Naive thymus-derived CD4-positive, alpha-beta T cell (primary cell): ENCODE results near the gene NMRAL1. TPM values are rescaled to one million over a fixed set of nuclear protein-coding genes. Genes with fewer than 3 reads are reported as not detected.
A peak's percentile ranks its signal among the peaks of the same experiment; 100 is the strongest.

ENCODE experiments used
- ATAC-seq: fragments of 150-1000 bp; cut with Tn5 transposase; 2 replicates; pipeline ENCODE4 v1.10.0; 2021; ENCODE audit warnings: mild to moderate bottlenecking, moderate library complexity
- CTCF ChIA-PET: fragments of 350-600 bp; sonication (Branson Sonifier 250); formaldehyde crosslinking; loops from one replicate; lab custom pipeline; 2021; ENCODE audit warnings: antibody characterized with exemption; lab: Charles Lee
- POLR2A ChIA-PET: fragments of 350-600 bp; sonication (Branson Sonifier 250); formaldehyde crosslinking; loops from one replicate; lab custom pipeline; 2021; ENCODE audit warnings: antibody characterized with exemption, inconsistent platforms; lab: Charles Lee
- DNase-seq, 9 donors: peaks; one replicate each; pipeline versions ENCODE4 v3.0.0 to v3.0.0-alpha.2; 2020 to 2022; ENCODE audit warnings: mixed read lengths in 1 of 9
- H3K27ac ChIP-seq: one replicate; pipeline ENCODE4 v1.7.0; 2013; ENCODE audit warnings: mild to moderate bottlenecking, low read depth, low read length, moderate library complexity
- H3K27me3 ChIP-seq, 2 donors: one replicate each; pipeline ENCODE4 v1.7.0; 2013; ENCODE audit warnings: low read length in 2 of 2, mild to moderate bottlenecking in 2 of 2, moderate library complexity in 2 of 2; ENCODE audit not compliant: control insufficient read depth in 2 of 2, insufficient read depth in 2 of 2
- H3K36me3 ChIP-seq, 3 experiments: 1 replicate in 2 of 3; 2 replicates in 1 of 3; pipeline ENCODE4 v1.7.0; 2013; ENCODE audit warnings: low read length in 3 of 3, mild to moderate bottlenecking in 3 of 3, moderate library complexity in 1 of 3; ENCODE audit not compliant: insufficient read depth in 3 of 3, control insufficient read depth in 2 of 3
- H3K4me1 ChIP-seq, 2 donors: one replicate each; pipeline ENCODE4 v1.7.0; 2013; ENCODE audit warnings: low read length in 2 of 2, mild to moderate bottlenecking in 2 of 2, moderate library complexity in 1 of 2; ENCODE audit not compliant: control insufficient read depth in 2 of 2, insufficient read depth in 2 of 2
- H3K4me3 ChIP-seq: 2 replicates; pipeline ENCODE4 v1.7.0; 2013; ENCODE audit warnings: mild to moderate bottlenecking, low read length
- H3K9me3 ChIP-seq, 3 experiments: 1 replicate in 2 of 3; 2 replicates in 1 of 3; pipeline ENCODE4 v1.7.0; 2013; ENCODE audit warnings: low read length in 3 of 3; ENCODE audit not compliant: control insufficient read depth in 2 of 3
- H3K27ac Mint-ChIP-seq, 9 donors: one replicate each; pipeline ENCODE4 v1.8.0; 2020 to 2022; ENCODE audit warnings: mixed read lengths in 9 of 9, mild to moderate bottlenecking in 8 of 9, moderate library complexity in 5 of 9, inconsistent platforms in 2 of 9
- H3K27me3 Mint-ChIP-seq, 5 donors: one replicate each; pipeline ENCODE4 v1.8.0; 2021 to 2022; ENCODE audit warnings: mixed read lengths in 5 of 5, mild to moderate bottlenecking in 1 of 5
- H3K36me3 Mint-ChIP-seq, 5 donors: one replicate each; pipeline ENCODE4 v1.8.0; 2020 to 2022; ENCODE audit warnings: mixed read lengths in 5 of 5, mild to moderate bottlenecking in 3 of 5, inconsistent platforms in 1 of 5
- H3K4me1 Mint-ChIP-seq, 7 donors: one replicate each; pipeline ENCODE4 v1.8.0; 2020 to 2022; ENCODE audit warnings: mixed read lengths in 7 of 7, mild to moderate bottlenecking in 3 of 7, inconsistent platforms in 1 of 7
- H3K4me3 Mint-ChIP-seq, 10 donors: one replicate each; pipeline ENCODE4 v1.8.0; 2020 to 2022; ENCODE audit warnings: mild to moderate bottlenecking in 10 of 10, mixed read lengths in 10 of 10, moderate library complexity in 6 of 10, inconsistent platforms in 2 of 10
- H3K9me3 Mint-ChIP-seq, 11 donors: one replicate each; pipeline ENCODE4 v1.8.0; 2020 to 2022; ENCODE audit warnings: mixed read lengths in 11 of 11, mild to moderate bottlenecking in 4 of 11, inconsistent platforms in 1 of 11, moderate library complexity in 1 of 11
- intact Hi-C, 2 donors: fragments of 100-400 bp; cut with micrococcal nuclease; formaldehyde crosslinking; loops; one replicate each; pipeline ENCODE4 v1.15.1; 2023
- polyA plus RNA-seq, 2 donors: library from polyadenylated mRNA; unstranded; fragments of 300-500 nt; fragmentation: Illumina TruSeq; gene quantifications; one replicate each; pipeline ENCODE4 v1.2.3, GENCODE V29; 2021
- total RNA-seq, 6 experiments: library from RNA in 5 of 6; stranded (reverse) in 5 of 6; gene quantifications; 1 replicate in 5 of 6; 2 replicates in 1 of 6; pipeline ENCODE4 v1.2.3 and lab custom pipeline; 2021 to 2026

NMRAL1 gene
- total and polyA plus RNA-seq, 7 experiments from 2014 or later = 34.2 to 81.8 (median 58.8) TPM

DNA sequence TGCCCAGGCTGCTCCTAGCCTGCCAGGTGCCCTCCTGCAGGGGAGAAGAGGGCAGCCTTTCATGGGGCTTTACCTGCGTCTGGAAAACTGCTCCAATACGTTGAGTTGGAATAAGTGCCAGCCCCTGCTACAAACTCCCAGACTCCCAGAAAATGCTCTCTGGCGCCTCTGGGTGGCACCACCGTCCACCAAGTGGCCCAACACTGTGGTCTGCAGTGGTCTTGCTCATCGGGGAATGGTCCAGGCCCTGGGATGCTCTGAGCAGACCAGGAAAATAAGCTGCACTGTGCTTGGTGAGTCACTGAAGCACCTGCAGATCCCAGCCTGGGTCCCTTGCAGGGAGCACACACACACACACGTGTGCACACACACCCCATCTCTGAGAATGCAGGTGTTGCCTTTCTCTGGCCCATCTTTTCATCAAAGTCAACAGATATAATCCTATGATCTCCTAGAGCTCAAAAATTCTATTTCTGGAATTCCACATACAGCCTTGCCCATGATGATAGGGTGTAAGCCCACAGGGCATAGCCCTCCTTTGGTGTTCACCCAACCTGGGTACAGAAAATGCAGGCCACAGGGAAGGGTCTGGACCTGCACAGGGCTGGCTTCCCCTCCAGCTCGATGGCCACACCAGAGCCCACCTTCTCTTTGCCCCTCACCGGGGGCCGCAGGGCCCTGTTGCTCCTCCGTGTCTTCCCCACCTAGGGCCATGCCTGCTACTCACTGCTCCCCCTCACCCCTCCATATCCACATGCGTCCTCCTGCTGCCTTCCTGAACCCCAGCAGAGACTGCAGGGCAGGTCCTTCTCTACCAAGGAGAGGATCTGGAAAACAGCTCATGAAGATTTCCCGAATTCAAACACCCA is 43.6 kb upstream of the NMRAL1 start:
- Mint-ChIP-seq H3K4me3 (no peak overlapping the region), H3K36me3 (peaks cover 0 to 7% (median 0%) of the 10 kb centered on the region in 5 donors), H3K27ac (peak overlapping the region; percentile 8 to 74 (median 63)), H3K27me3 (no peaks in the 10 kb centered on the region), H3K9me3 (no peaks in the 10 kb centered on the region), H3K4me1 (peaks cover 29 to 68% (median 46%) of the 10 kb centered on the region in 7 donors)
- Histone ChIP-seq H3K9me3 (no peaks in the 10 kb centered on the region), H3K4me1 (peaks cover 24 to 30% of the 10 kb centered on the region in 2 donors), H3K27ac (no peak overlapping the region), H3K27me3 (no peaks in the 10 kb centered on the region), H3K36me3 (peaks cover 0 to 22% (median 0%) of the 10 kb centered on the region in 3 experiments), H3K4me3 (no peak overlapping the region)
- ATAC-seq = no peak
- ChIA-PET POLR2A (interaction anchor here (0.7 to 2.1 kb wide), 4 partner anchors 11 to 41 kb away, joined by 3 to 7 read pairs (median 4); partner anchors contain the start of gene CDIP1), CTCF (interaction anchor here (0.5 to 1.2 kb wide), 6 partner anchors 9 to 570 kb away, joined by 3 to 4 read pairs (median 4); no protein-coding TSS in a partner anchor)
- intact Hi-C loops = loop anchor here (1.0 to 10.0 kb wide), 3 partner anchors 30 to 437 kb away; partner anchors contain the start of gene SEC14L5 (in 1 of the 2)
- no peak for DNase-seq

GRCh38 chr16:4515611-4516233 is 41.3 kb upstream of the NMRAL1 start:
- H3K4me3 Mint-ChIP-seq = peak overlapping the region; percentile 18 to 71 (median 59)
- intact Hi-C loops = loop anchor here in 1 of 2 donors (10.0 kb wide), 1 partner anchor 439 kb away; the partner anchor contains the start of gene SEC14L5
- H3K4me3 ChIP-seq = peak overlapping the region; percentile 7
- peaks cover 0 to 17% (median 12%) of the 10 kb centered on the region in 5 donors for H3K36me3 Mint-ChIP-seq
- H3K27me3 ChIP-seq = no peaks in the 10 kb centered on the region
- ChIA-PET POLR2A (interaction anchor here (1.1 to 2.1 kb wide), 5 partner anchors 10 to 23 kb away, joined by 3 to 9 read pairs (median 5); partner anchors contain the start of gene CDIP1), CTCF (interaction anchor here (1.2 to 3.1 kb wide), 3 partner anchors 10 to 70 kb away, joined by 4 to 15 read pairs (median 4); no protein-coding TSS in a partner anchor)
- H3K27ac ChIP-seq = peak overlapping the region; percentile 63
- H3K27me3 Mint-ChIP-seq = no peaks in the 10 kb centered on the region
- peak; percentile 77 for ATAC-seq
- H3K9me3 Mint-ChIP-seq = no peaks in the 10 kb centered on the region
- DNase-seq = no peak
- no peaks in the 10 kb centered on the region for H3K9me3 ChIP-seq
- peaks cover 24 to 30% of the 10 kb centered on the region in 2 donors for H3K4me1 ChIP-seq
- H3K36me3 ChIP-seq = peaks cover 0 to 35% (median 7%) of the 10 kb centered on the region in 3 experiments
- peak overlapping the region; percentile 81 to 95 (median 89) for H3K27ac Mint-ChIP-seq
- peaks cover 40 to 70% (median 53%) of the 10 kb centered on the region in 7 donors for H3K4me1 Mint-ChIP-seq

- Histone ChIP-seq H3K27me3 (no peaks in the 10 kb centered on the region), H3K4me3 (no peak overlapping the region), H3K27ac (peak overlapping the region; percentile 63), H3K9me3 (no peaks in the 10 kb centered on the region), H3K36me3 (peaks cover 7 to 44% (median 8%) of the 10 kb centered on the region in 3 experiments), H3K4me1 (peaks cover 24 to 30% of the 10 kb centered on the region in 2 donors)
- intact Hi-C loops = loop anchor here in 1 of 2 donors (10.0 kb wide), 1 partner anchor 440 kb away; the partner anchor contains the start of gene SEC14L5
- H3K4me3 Mint-ChIP-seq = peak overlapping the region; percentile 18 to 71 (median 64)
- POLR2A ChIA-PET = interaction anchor here (0.8 to 2.1 kb wide), 6 partner anchors 9 to 30 kb away, joined by 3 to 9 read pairs (median 4); partner anchors contain the start of gene CDIP1
- H3K27ac Mint-ChIP-seq = peak overlapping the region; percentile 81 to 95 (median 89)
- H3K9me3 Mint-ChIP-seq = no peaks in the 10 kb centered on the region
- H3K36me3 Mint-ChIP-seq = peaks cover 4 to 20% (median 13%) of the 10 kb centered on the region in 5 donors
- H3K27me3 Mint-ChIP-seq = no peaks in the 10 kb centered on the region
- ATAC-seq (no peak), DNase-seq (no peak)
- CTCF ChIA-PET = interaction anchor here (0.6 to 3.1 kb wide), 9 partner anchors 8 to 194 kb away, joined by 3 to 15 read pairs (median 3); no protein-coding TSS in a partner anchor
- H3K4me1 Mint-ChIP-seq = peaks cover 40 to 67% (median 50%) of the 10 kb centered on the region in 7 donors
These were observed 40.2 kb upstream of the NMRAL1 start for GRCh38 chr16:4514606-4515005.

- no peak for ATAC-seq
- H3K27me3 Mint-ChIP-seq = no peaks in the 10 kb centered on the region
- H3K27ac Mint-ChIP-seq = peak overlapping the region in 7 of 9 donors; percentile 77 to 95 (median 89)
- peaks cover 11 to 51% (median 12%) of the 10 kb centered on the region in 3 experiments for H3K36me3 ChIP-seq
- no peaks in the 10 kb centered on the region for H3K27me3 ChIP-seq
- H3K4me3 Mint-ChIP-seq = peak overlapping the region in 2 of 10 donors; percentile 43 to 71
- ChIA-PET POLR2A (interaction anchor here (1.0 to 2.1 kb wide), 4 partner anchors 9 to 37 kb away, joined by 3 to 9 read pairs (median 4); no protein-coding TSS in a partner anchor), CTCF (interaction anchor here (0.9 to 3.1 kb wide), 3 partner anchors 8 to 21 kb away, joined by 3 to 15 read pairs (median 3); no protein-coding TSS in a partner anchor)
- H3K36me3 Mint-ChIP-seq = peaks cover 4 to 27% (median 13%) of the 10 kb centered on the region in 5 donors
- DNase-seq = no peak
- H3K4me1 Mint-ChIP-seq = peaks cover 40 to 67% (median 49%) of the 10 kb centered on the region in 7 donors
- H3K9me3 Mint-ChIP-seq = no peaks in the 10 kb centered on the region
- no peaks in the 10 kb centered on the region for H3K9me3 ChIP-seq
- H3K4me1 ChIP-seq = peaks cover 24 to 30% of the 10 kb centered on the region in 2 donors
- H3K4me3 ChIP-seq = no peak overlapping the region
- intact Hi-C loops = loop anchor here in 1 of 2 donors (10.0 kb wide), 1 partner anchor 441 kb away; the partner anchor contains the start of gene SEC14L5
- H3K27ac ChIP-seq = peak overlapping the region; percentile 63
These were observed 39.5 kb upstream of the NMRAL1 start for GRCh38 chr16:4513881-4514280.

GRCh38 chr16:4513086-4513860 is 38.8 kb upstream of the NMRAL1 start:
- CTCF ChIA-PET = interaction anchor here (3.1 kb wide), 1 partner anchor 7 kb away, joined by 15 read pairs; no protein-coding TSS in a partner anchor
- Histone ChIP-seq H3K36me3 (peaks cover 16 to 57% (median 16%) of the 10 kb centered on the region in 3 experiments), H3K4me3 (no peak overlapping the region), H3K4me1 (peaks cover 24 to 30% of the 10 kb centered on the region in 2 donors), H3K27ac (peak overlapping the region; percentile 63), H3K27me3 (no peaks in the 10 kb centered on the region), H3K9me3 (no peaks in the 10 kb centered on the region)
- H3K4me3 Mint-ChIP-seq = no peak overlapping the region
- H3K9me3 Mint-ChIP-seq = no peaks in the 10 kb centered on the region
- DNase-seq (no peak), ATAC-seq (no peak)
- intact Hi-C loops = loop anchor here in 1 of 2 donors (10.0 kb wide), 1 partner anchor 442 kb away; the partner anchor contains the start of gene SEC14L5
- POLR2A ChIA-PET = interaction anchor here (1.1 kb wide), 1 partner anchor 36 kb away, joined by 3 read pairs; no protein-coding TSS in a partner anchor
- H3K4me1 Mint-ChIP-seq = peaks cover 35 to 62% (median 49%) of the 10 kb centered on the region in 7 donors
- H3K27ac Mint-ChIP-seq = peak overlapping the region in 8 of 9 donors; percentile 67 to 94 (median 76)
- H3K27me3 Mint-ChIP-seq = no peaks in the 10 kb centered on the region
- H3K36me3 Mint-ChIP-seq = peaks cover 4 to 30% (median 13%) of the 10 kb centered on the region in 5 donors
